ENCODE measurements around the gene ABL2. TPM values are rescaled to one million over a fixed set of nuclear protein-coding genes. Genes with fewer than 3 reads are reported as not detected.

The ABL2 gene
- total RNA-seq, 2 experiments from 2014 or later, result 6.6 to 8.4 TPM

DNA sequence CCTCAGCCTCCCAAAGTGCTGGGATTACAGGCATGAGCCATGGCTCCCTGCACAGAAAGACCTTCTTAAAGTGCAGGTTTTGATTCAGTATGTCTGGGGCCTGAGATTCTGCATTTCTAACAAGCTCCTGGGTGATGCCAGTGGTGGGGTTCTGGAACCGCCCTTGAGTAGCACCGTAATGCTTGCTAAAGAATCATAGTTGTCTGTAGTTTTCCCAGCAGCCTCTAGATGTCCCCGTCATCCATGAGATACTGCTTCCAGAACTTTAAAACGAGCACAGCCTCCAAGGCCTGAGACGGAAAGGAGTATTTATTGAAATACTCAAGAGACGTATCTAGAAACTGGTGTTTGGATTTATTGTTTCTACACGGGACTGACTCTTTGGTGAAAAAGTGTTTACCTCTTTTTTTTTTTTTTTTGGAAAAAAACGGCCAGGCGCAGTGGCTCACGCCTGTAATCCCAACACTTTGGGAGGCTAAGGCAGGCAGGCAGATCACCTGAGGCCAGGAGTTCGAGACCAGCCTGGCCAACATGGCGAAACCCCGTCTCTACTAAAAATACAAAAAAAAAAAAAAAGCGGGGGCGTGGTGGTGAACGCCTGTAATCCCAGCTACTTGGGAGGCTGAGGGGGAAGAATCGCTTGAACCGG, 150.2 kb downstream of the ABL2 start:
- no peaks in the 10 kb centered on the region for H3K27me3 Mint-ChIP-seq
- no peaks in the 10 kb centered on the region for H3K9me3 Mint-ChIP-seq (ENCODE audit: low read depth)
- H3K27ac Mint-ChIP-seq, result no peak overlapping the region
- ATAC-seq (peak; percentile 37), DNase-seq (peak; percentile 65)
- ChIA-PET POLR2A (interaction anchor here (0.6 kb wide), 1 partner anchor 110 kb away, joined by 4 read pairs; no protein-coding TSS in a partner anchor), CTCF (interaction anchor here (0.5 to 3.6 kb wide), 20 partner anchors 10 to 736 kb away, joined by 3 to 28 read pairs (median 3); partner anchors contain the start of gene SOAT1)
- no peak overlapping the region for H3K4me3 Mint-ChIP-seq
- H3K4me1 Mint-ChIP-seq, result peaks cover 22% of the 10 kb centered on the region
- H3K36me3 Mint-ChIP-seq (ENCODE audit: low read depth), result peaks cover 4% of the 10 kb centered on the region
- intact Hi-C loops (cut with DNase I, micrococcal nuclease), result loop anchor here (1.0 to 2.0 kb wide), 5 partner anchors 42 to 730 kb away; partner anchors contain the start of gene SOAT1 (in 1 of the 2)

DNA sequence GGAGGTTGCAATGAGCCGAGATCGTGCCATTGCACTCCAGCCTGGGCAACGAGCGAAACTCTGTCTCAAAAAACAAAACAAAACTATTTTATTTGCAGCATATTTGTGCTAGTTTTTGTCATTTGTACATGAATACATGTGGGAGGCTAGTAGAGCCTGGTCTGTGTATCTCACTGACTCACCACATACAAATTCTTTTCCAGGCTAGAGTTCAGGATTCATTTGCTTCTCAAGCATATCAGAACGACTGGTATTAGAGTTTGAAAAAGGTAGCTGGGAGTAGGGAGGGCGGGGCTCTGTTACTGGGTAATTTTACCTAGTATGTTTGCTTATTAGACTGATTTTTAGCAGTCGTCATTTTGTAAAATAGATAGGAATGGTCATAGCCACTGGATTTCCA, 152.1 kb downstream of the ABL2 start:
- Mint-ChIP-seq H3K4me1 (peaks cover 15% of the 10 kb centered on the region), H3K36me3 (ENCODE audit: low read depth) (no peaks in the 10 kb centered on the region), H3K9me3 (ENCODE audit: low read depth) (no peaks in the 10 kb centered on the region), H3K4me3 (no peak overlapping the region), H3K27me3 (no peaks in the 10 kb centered on the region), H3K27ac (no peak overlapping the region)
- intact Hi-C loops (cut with DNase I, micrococcal nuclease), result no loop called here
- ChIA-PET POLR2A (no interaction called here), CTCF (interaction anchor here (0.7 kb wide), 1 partner anchor 17 kb away, joined by 3 read pairs; no protein-coding TSS in a partner anchor)
- ATAC-seq, result no peak
- DNase-seq, result no peak

DNA sequence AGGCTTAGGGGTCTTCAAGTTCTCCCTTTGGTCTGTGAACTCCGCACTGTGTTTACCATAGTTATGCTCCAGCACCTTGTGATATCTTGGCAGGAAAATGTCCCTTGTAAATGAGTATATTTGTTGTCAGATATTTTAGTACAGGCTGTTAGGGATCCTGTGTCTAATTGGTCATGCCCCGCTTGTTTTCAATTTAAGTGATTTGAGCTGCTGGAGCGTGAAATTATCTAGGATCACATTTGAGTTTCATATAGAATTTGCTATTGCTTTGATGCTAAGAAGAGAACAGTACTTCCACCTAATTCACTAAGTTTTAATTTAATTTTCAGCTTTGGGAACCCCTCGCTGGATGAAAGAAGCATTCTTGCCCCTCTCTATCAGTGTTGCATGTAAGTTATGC, 163.0 kb downstream of the ABL2 start:
- H3K36me3 Mint-ChIP-seq (ENCODE audit: low read depth), result peaks cover 19% of the 10 kb centered on the region

DNA sequence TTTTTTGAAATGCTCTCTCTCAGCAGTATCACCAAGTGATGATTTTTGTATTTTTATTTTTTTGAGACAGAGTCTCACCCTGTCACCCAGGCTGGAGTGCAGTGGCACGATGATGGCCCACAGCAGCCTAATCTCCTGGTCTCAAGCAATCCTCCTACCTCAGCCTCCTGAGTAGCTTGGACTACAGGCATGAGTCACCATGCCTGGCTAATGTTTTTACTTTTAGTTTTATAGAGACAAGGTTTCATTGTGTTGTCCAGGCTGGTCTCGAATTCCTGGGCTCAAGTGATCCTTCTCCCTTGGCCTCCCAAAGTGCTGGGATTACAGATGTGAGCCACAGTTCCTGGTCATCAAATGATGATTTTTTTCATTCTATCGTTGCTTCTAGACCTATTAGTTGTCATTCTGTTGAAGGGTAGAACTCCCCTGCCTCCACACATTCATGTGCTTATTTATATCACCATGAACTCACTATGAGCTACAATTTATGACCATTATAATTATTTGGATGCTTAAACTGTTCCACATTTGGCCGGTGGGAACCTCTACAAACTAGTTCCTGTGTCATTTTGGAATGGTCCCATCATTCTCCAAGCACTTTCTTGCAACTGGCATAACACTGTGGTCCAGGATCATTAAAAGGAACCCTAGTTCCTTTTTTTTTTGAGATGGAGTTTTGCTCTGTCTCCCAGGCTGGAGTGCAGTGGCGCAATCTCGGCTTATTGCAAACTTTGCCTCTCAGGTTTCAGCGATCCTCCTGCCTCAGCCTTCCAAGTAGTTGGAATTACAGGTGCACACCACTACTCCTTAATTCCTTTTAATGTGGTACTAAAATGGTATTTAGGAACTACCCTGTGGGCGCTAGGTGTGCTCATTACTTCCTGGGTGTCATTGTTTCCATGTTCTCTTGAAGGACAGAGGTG, 167.9 kb downstream of the ABL2 start:
- intact Hi-C loops (cut with DNase I, micrococcal nuclease), result no loop called here
- H3K27me3 Mint-ChIP-seq, result no peaks in the 10 kb centered on the region
- DNase-seq (no peak), ATAC-seq (no peak)
- peaks cover 25% of the 10 kb centered on the region for H3K36me3 Mint-ChIP-seq (ENCODE audit: low read depth)
- ChIA-PET POLR2A (no interaction called here), CTCF (interaction anchor here (0.8 kb wide), 1 partner anchor 524 kb away, joined by 3 read pairs; no protein-coding TSS in a partner anchor)
- no peak overlapping the region for H3K27ac Mint-ChIP-seq
- no peaks in the 10 kb centered on the region for H3K9me3 Mint-ChIP-seq (ENCODE audit: low read depth)
- H3K4me3 Mint-ChIP-seq, result no peak overlapping the region
- no peaks in the 10 kb centered on the region for H3K4me1 Mint-ChIP-seq

More for the DNA sequence above, 163.0 kb downstream of the ABL2 start:
- Mint-ChIP-seq H3K4me1 (no peaks in the 10 kb centered on the region), H3K9me3 (ENCODE audit: low read depth) (no peaks in the 10 kb centered on the region), H3K4me3 (no peak overlapping the region), H3K27me3 (no peaks in the 10 kb centered on the region), H3K27ac (no peak overlapping the region)
- ATAC-seq, result no peak
- intact Hi-C loops (cut with DNase I, micrococcal nuclease), result no loop called here
- ChIA-PET CTCF (interaction anchor here (0.9 to 1.3 kb wide), 2 partner anchors 9 to 64 kb away, joined by 3 read pairs; no protein-coding TSS in a partner anchor), POLR2A (no interaction called here)
- DNase-seq, result no peak

DNA sequence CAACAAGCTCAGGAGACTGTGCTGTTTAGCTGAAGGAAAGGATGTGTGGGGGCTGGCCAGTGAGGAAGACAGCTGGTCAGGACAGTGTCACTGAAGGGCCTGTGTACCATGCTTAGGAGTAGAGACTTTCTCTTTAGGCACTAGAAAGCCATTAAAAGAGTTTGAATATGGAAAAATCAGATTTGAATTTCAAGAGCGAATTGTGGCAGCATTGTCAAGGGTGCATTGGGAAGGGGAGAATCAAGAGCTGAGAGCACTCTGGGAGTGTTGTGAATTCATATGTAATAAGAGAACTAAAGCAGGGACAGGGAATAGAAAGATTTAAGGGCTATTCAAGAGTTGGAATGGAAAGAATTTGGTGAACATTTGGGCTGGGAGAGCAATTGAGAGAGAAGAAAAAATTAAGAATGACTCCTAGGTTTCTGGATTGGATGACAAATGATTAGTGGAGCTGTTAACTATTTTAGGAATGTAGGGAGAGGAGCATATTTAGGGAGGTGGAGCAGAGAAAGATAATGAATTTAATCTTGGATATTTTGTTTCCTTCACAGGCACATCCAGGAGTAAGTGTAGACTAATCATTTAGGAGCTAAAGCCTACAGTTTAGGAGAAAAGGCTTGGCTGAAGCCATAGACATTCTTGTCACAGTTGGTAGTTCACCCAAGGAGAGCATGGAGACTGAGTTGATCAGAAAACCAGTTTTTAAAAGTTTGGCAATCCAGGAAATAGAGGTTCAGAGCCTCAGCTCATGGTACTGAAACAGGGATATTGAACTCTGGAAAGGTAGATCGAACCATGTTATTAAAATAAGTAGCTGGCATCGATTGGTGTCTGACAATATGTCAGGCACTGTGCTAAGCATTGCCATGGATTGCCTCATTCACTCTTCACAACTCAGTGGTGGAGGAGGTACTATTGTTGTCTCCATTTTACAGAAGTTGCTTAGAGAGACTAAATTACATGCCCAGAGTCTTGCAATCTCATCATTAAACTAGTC, 170.7 kb downstream of the ABL2 start:
- no peaks in the 10 kb centered on the region for H3K4me1 Mint-ChIP-seq
- intact Hi-C loops (cut with DNase I, micrococcal nuclease), result no loop called here
- peak overlapping the region; percentile 7 for H3K27ac Mint-ChIP-seq
- H3K27me3 Mint-ChIP-seq, result no peaks in the 10 kb centered on the region
- POLR2A ChIA-PET, result no interaction called here
- no peak overlapping the region for H3K4me3 Mint-ChIP-seq
- DNase-seq, result no peak
- no peak for ATAC-seq
- peaks cover 38% of the 10 kb centered on the region for H3K36me3 Mint-ChIP-seq (ENCODE audit: low read depth)
- no peaks in the 10 kb centered on the region for H3K9me3 Mint-ChIP-seq (ENCODE audit: low read depth)
- CTCF ChIA-PET, result interaction anchor here (0.6 to 0.8 kb wide), 3 partner anchors 56 to 378 kb away, joined by 3 to 4 read pairs (median 3); no protein-coding TSS in a partner anchor

DNA sequence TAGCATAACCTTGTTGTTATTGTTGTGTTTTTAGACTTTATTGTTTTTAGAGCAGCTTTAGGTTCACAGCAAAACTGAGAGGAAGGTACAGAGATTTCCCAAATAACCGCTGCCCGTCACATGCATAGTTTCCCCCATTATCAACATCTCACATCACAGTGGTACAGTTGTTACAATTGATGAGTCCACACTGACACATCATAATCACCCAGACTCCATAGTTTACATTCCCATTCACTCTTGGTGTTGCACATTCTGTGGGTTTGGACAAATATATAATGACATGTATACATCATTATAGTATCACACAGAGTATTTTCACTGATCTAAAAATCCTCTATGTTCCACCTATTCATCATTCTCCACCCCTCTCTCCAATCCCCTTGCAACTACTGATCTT, 173.5 kb downstream of the ABL2 start:
- H3K36me3 Mint-ChIP-seq (ENCODE audit: low read depth), result peaks cover 33% of the 10 kb centered on the region
- H3K4me3 Mint-ChIP-seq, result no peak overlapping the region
- no peaks in the 10 kb centered on the region for H3K4me1 Mint-ChIP-seq
- H3K27me3 Mint-ChIP-seq, result no peaks in the 10 kb centered on the region
- intact Hi-C loops (cut with DNase I, micrococcal nuclease), result no loop called here
- no peak for DNase-seq
- CTCF ChIA-PET, result no interaction called here
- POLR2A ChIA-PET, result no interaction called here
- ATAC-seq, result no peak
- H3K9me3 Mint-ChIP-seq (ENCODE audit: low read depth), result no peaks in the 10 kb centered on the region
- H3K27ac Mint-ChIP-seq, result no peak overlapping the region

DNA sequence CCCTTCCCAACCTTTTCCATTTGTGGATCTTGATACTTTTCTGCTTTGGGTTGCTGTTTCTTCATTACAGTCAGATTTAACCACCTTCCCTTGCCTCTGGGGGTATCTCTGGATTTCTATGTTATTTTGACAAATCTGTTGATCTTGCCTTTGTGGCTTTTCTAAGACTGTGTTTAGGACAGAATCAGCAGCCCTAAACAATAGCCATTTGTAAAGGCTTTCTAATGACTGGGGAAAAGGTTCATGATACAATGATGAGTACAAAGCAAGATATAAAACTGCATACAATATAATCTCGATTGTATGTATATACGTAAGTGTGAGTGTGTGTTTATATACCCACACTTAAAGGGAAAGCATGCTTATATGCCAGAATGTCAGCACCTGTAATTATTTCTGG, 176.0 kb downstream of the ABL2 start:
- POLR2A ChIA-PET, result no interaction called here

DNA sequence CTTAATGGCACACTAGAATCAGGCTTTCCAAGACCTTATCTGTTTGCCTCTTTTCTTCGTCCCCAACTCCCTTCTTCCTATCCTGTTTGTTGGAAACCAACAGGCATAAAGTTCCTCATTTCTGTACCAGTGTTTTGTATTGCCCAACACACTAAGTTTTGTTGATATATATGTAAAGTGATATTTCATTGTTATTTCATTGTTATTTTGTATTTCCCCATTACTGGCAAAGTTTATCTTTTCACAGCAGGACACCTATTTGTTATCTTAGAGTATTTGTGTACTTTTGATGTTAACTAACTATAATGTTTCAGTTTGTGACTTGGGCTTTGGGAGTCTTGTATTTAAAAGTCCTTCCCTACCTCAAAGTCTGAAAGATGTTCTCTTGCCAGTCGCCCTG, 176.7 kb downstream of the ABL2 start:
- ChIA-PET CTCF (interaction anchor here (0.5 kb wide), 1 partner anchor 985 kb away, joined by 3 read pairs; no protein-coding TSS in a partner anchor), POLR2A (no interaction called here)
- H3K36me3 Mint-ChIP-seq (ENCODE audit: low read depth), result peaks cover 25% of the 10 kb centered on the region
- H3K27me3 Mint-ChIP-seq, result no peaks in the 10 kb centered on the region
- no peak for DNase-seq
- no peaks in the 10 kb centered on the region for H3K4me1 Mint-ChIP-seq
- H3K4me3 Mint-ChIP-seq, result no peak overlapping the region
- no peak for ATAC-seq
- H3K27ac Mint-ChIP-seq, result no peak overlapping the region
- no peaks in the 10 kb centered on the region for H3K9me3 Mint-ChIP-seq (ENCODE audit: low read depth)
- intact Hi-C loops (cut with DNase I, micrococcal nuclease), result no loop called here

More for the DNA sequence above, 176.0 kb downstream of the ABL2 start:
- CTCF ChIA-PET, result no interaction called here
- no peak overlapping the region for H3K27ac Mint-ChIP-seq
- H3K36me3 Mint-ChIP-seq (ENCODE audit: low read depth), result peaks cover 29% of the 10 kb centered on the region
- no peaks in the 10 kb centered on the region for H3K27me3 Mint-ChIP-seq
- no peak for ATAC-seq
- intact Hi-C loops (cut with DNase I, micrococcal nuclease), result no loop called here
- no peaks in the 10 kb centered on the region for H3K9me3 Mint-ChIP-seq (ENCODE audit: low read depth)
- no peak overlapping the region for H3K4me3 Mint-ChIP-seq
- no peak for DNase-seq
- H3K4me1 Mint-ChIP-seq, result no peaks in the 10 kb centered on the region

Other genes with a start within 250 kb of the ABL2 start
- gene FAM20B, start 203.8 kb downstream of the ABL2 start, total RNA-seq, result 10 to 100 TPM; 21.7 to 35.8 TPM
- gene TOR3A, start 147.6 kb downstream of the ABL2 start, total RNA-seq, result 10 to 100 TPM; 29.4 TPM
- 10 to 100 TPM; 49.8 to 52.0 TPM for gene SOAT1, start 64.1 kb upstream of the ABL2 start, total RNA-seq
- gene AXDND1, start 136.3 kb upstream of the ABL2 start, total RNA-seq, result under 1 TPM; 0.37 to 0.47 TPM

Data from activated CD4-positive, alpha-beta T cell treated with anti-CD3 and anti-CD28 coated beads for 36 hours (primary cell).